ENCODE measurements around the gene MRO.
"Not testable (repeated sequence)": the region's sequence is repeated elsewhere in the genome, so short reads cannot be mapped to it uniquely, and the experiment has no call there.

The MRO gene

DNA sequence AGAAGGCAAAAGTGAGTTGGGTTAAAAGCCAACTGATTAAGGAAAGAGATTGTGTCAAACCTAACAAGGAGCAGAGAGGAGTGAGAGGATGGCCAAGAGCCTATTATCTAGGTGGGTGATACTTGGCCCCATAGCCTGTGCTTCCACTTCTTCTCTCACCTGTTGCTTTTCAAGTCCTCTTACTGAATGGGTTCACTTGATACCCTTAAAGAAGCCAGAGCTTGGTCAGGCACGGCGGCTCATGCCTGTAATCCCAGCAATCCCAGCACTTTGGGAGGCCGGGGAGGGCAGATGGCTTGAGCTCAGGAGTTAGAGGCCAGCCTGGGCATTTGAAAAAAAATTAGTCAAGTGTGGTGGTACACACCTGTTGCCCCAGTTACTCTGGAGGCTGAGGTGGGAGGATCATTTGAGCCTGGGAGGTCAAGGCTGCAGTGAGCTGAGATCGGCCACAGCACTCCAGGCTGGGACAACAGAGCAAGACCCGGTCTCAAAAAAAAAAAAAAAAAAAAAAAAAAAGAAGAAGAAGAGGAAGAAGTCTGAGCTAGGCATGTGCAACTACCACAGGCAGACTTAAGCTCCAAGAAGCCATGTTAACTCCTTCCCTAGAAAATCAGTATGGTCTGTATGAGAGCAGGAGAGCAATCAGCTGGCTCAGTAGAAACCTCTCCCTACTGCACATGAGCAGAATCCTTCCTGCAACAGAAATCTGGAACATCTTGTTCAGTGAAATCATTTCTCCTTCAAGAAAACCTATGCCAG is 30.7 kb upstream of the MRO start:
- no peaks in the 10 kb centered on the region for H3K9me3 ChIP-seq (ENCODE audit: control insufficient read depth, low read length)
- H3K9ac ChIP-seq (ENCODE audit: low read length), result no peak overlapping the region
- no peaks in the 10 kb centered on the region for H3K36me3 ChIP-seq (ENCODE audit: control insufficient read depth, insufficient read depth, low read length, severe bottlenecking)
- DNase-seq (ENCODE audit: low read depth), result no peak
- H3K27me3 ChIP-seq (replicated peaks; ENCODE audit: control insufficient read depth, insufficient read depth, low read length), result no peaks in the 10 kb centered on the region
- H3K4me3 ChIP-seq (ENCODE audit: low read length), result no peak overlapping the region
- H3K4me1 ChIP-seq (ENCODE audit: control insufficient read depth, insufficient read depth, low read length), result peaks cover 5% of the 10 kb centered on the region

GRCh38 chr18:50849419-50849821 is 29.6 kb upstream of the MRO start:
- Histone ChIP-seq H3K4me3 (ENCODE audit: low read length) (no peak overlapping the region), H3K36me3 (ENCODE audit: control insufficient read depth, insufficient read depth, low read length, severe bottlenecking) (no peaks in the 10 kb centered on the region), H3K9ac (ENCODE audit: low read length) (no peak overlapping the region), H3K4me1 (ENCODE audit: control insufficient read depth, insufficient read depth, low read length) (peaks cover 5% of the 10 kb centered on the region), H3K27me3 (replicated peaks; ENCODE audit: control insufficient read depth, insufficient read depth, low read length) (no peaks in the 10 kb centered on the region), H3K9me3 (ENCODE audit: control insufficient read depth, low read length) (no peaks in the 10 kb centered on the region)
- peak; percentile 33 for DNase-seq (ENCODE audit: low read depth)

- peaks cover 5% of the 10 kb centered on the region for H3K4me1 ChIP-seq (ENCODE audit: control insufficient read depth, insufficient read depth, low read length)
- H3K4me3 ChIP-seq (ENCODE audit: low read length), result no peak overlapping the region
- no peaks in the 10 kb centered on the region for H3K36me3 ChIP-seq (ENCODE audit: control insufficient read depth, insufficient read depth, low read length, severe bottlenecking)
- no peaks in the 10 kb centered on the region for H3K27me3 ChIP-seq (replicated peaks; ENCODE audit: control insufficient read depth, insufficient read depth, low read length)
- H3K9me3 ChIP-seq (ENCODE audit: control insufficient read depth, low read length), result no peaks in the 10 kb centered on the region
- H3K9ac ChIP-seq (ENCODE audit: low read length), result no peak overlapping the region
- DNase-seq (ENCODE audit: low read depth), result no peak
Observed at GRCh38 chr18:50848991-50849390, 29.2 kb upstream of the MRO start.

GRCh38 chr18:50848061-50848551 is 28.3 kb upstream of the MRO start:
- Histone ChIP-seq H3K4me3 (ENCODE audit: low read length) (no peak overlapping the region), H3K36me3 (ENCODE audit: control insufficient read depth, insufficient read depth, low read length, severe bottlenecking) (no peaks in the 10 kb centered on the region), H3K27me3 (replicated peaks; ENCODE audit: control insufficient read depth, insufficient read depth, low read length) (no peaks in the 10 kb centered on the region), H3K4me1 (ENCODE audit: control insufficient read depth, insufficient read depth, low read length) (no peaks in the 10 kb centered on the region), H3K9ac (ENCODE audit: low read length) (no peak overlapping the region), H3K9me3 (ENCODE audit: control insufficient read depth, low read length) (no peaks in the 10 kb centered on the region)
- no peak for DNase-seq (ENCODE audit: low read depth)

DNA sequence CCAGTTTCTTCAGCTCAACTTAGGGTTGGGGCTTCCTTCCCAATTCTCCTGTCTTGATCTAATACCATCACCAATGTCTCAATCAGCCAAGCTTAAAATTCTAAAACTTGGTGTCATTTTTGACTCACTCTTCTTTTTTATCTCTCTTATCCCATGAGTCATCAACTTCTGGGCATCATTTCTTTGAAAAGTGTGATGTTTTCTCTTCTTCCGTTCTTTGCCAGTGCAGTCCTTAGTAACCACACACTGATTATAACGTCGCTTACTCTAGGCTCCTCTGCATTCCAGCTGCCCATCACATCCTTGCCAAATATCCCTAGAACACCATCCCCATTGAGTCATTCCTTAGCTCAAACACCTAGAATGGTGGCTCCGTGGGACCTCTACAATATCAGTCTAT is 27.4 kb upstream of the MRO start:
- H3K36me3 ChIP-seq (ENCODE audit: control insufficient read depth, insufficient read depth, low read length, severe bottlenecking), result no peaks in the 10 kb centered on the region
- DNase-seq (ENCODE audit: low read depth), result no peak
- H3K27me3 ChIP-seq (replicated peaks; ENCODE audit: control insufficient read depth, insufficient read depth, low read length), result no peaks in the 10 kb centered on the region
- H3K4me1 ChIP-seq (ENCODE audit: control insufficient read depth, insufficient read depth, low read length), result no peaks in the 10 kb centered on the region
- no peak overlapping the region for H3K9ac ChIP-seq (ENCODE audit: low read length)
- H3K9me3 ChIP-seq (ENCODE audit: control insufficient read depth, low read length), result no peaks in the 10 kb centered on the region
- H3K4me3 ChIP-seq (ENCODE audit: low read length), result no peak overlapping the region

DNA sequence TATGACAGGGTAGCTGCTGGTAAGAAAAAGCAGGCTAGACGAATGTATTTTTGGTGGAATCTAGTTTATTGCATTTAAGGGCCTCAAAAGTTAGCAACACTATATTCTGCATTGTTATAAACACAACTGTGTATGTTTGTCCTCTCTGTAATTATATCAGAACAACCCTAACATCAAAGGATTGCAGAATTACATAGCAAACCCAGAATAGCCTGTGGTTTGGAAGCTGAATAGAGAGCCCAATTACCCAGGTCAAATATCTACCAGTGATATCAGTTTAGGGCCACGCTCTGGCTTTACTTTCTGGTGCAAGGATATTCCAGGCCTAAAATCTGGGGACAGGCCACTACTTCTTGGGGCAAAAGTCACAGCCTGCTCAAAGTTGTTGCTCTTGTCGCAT is 25.1 kb upstream of the MRO start:
- Histone ChIP-seq H3K27me3 (replicated peaks; ENCODE audit: control insufficient read depth, insufficient read depth, low read length) (peaks cover 10% of the 10 kb centered on the region), H3K4me3 (ENCODE audit: low read length) (no peak overlapping the region), H3K36me3 (ENCODE audit: control insufficient read depth, insufficient read depth, low read length, severe bottlenecking) (no peaks in the 10 kb centered on the region), H3K4me1 (ENCODE audit: control insufficient read depth, insufficient read depth, low read length) (no peaks in the 10 kb centered on the region), H3K9ac (ENCODE audit: low read length) (no peak overlapping the region), H3K9me3 (ENCODE audit: control insufficient read depth, low read length) (no peaks in the 10 kb centered on the region)
- DNase-seq (ENCODE audit: low read depth), result no peak

GRCh38 chr18:50844554-50844953 is 24.7 kb upstream of the MRO start:
- Histone ChIP-seq H3K27me3 (replicated peaks; ENCODE audit: control insufficient read depth, insufficient read depth, low read length) (peaks cover 13% of the 10 kb centered on the region), H3K4me3 (ENCODE audit: low read length) (no peak overlapping the region), H3K4me1 (ENCODE audit: control insufficient read depth, insufficient read depth, low read length) (no peaks in the 10 kb centered on the region), H3K9me3 (ENCODE audit: control insufficient read depth, low read length) (no peaks in the 10 kb centered on the region), H3K9ac (ENCODE audit: low read length) (no peak overlapping the region), H3K36me3 (ENCODE audit: control insufficient read depth, insufficient read depth, low read length, severe bottlenecking) (no peaks in the 10 kb centered on the region)
- no peak for DNase-seq (ENCODE audit: low read depth)

DNA sequence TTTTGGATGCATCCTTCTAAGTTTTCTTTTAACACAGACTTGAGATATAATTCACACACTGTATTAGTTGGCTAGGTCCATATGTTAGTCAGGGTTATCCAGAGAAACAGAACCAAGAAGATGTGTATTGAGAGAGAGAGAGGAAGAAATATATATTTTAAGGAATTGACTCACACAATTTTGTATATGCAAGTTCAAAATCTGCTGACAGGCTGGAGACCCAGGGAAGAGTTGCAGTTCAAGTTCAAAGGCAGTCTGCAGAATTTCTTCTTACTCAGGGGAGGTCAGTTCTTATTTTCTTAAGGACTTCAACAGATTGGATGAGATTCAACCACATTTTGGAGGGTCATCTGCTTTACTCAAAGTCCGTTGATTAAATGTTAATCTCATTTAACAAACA is 23.0 kb upstream of the MRO start:
- DNase-seq (ENCODE audit: low read depth), result no peak
- H3K4me1 ChIP-seq (ENCODE audit: control insufficient read depth, insufficient read depth, low read length), result no peaks in the 10 kb centered on the region
- H3K9me3 ChIP-seq (ENCODE audit: control insufficient read depth, low read length), result no peaks in the 10 kb centered on the region
- no peak overlapping the region for H3K4me3 ChIP-seq (ENCODE audit: low read length)
- H3K36me3 ChIP-seq (ENCODE audit: control insufficient read depth, insufficient read depth, low read length, severe bottlenecking), result no peaks in the 10 kb centered on the region
- peaks cover 14% of the 10 kb centered on the region for H3K27me3 ChIP-seq (replicated peaks; ENCODE audit: control insufficient read depth, insufficient read depth, low read length)
- H3K9ac ChIP-seq (ENCODE audit: low read length), result no peak overlapping the region

- Histone ChIP-seq H3K4me3 (ENCODE audit: low read length) (no peak overlapping the region), H3K27me3 (replicated peaks; ENCODE audit: control insufficient read depth, insufficient read depth, low read length) (peaks cover 14% of the 10 kb centered on the region), H3K36me3 (ENCODE audit: control insufficient read depth, insufficient read depth, low read length, severe bottlenecking) (no peaks in the 10 kb centered on the region), H3K4me1 (ENCODE audit: control insufficient read depth, insufficient read depth, low read length) (peaks cover 8% of the 10 kb centered on the region), H3K9me3 (ENCODE audit: control insufficient read depth, low read length) (no peaks in the 10 kb centered on the region), H3K9ac (ENCODE audit: low read length) (no peak overlapping the region)
- no peak for DNase-seq (ENCODE audit: low read depth)
Observed at GRCh38 chr18:50839996-50840395, 20.2 kb upstream of the MRO start.

DNA sequence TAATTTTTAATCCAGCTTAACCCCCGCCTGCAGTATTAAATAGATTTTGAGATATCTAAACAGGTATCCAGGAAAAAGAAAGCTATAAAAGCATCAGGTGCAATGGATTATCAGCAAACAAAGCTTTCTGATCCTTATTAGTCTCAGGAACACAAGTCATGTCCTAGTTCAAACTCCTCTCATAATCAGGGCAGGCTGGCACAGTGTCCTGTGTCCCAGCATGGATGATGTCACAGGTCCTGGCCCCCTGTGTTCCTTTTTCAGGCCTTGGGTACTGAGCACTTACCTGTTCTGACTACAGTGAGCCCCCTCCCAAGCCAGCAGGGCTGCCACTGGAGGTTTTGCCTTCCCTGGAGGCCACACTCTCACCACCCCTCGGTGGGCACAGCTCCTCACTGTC is 19.5 kb upstream of the MRO start:
- Histone ChIP-seq H3K9me3 (ENCODE audit: control insufficient read depth, low read length) (no peaks in the 10 kb centered on the region), H3K36me3 (ENCODE audit: control insufficient read depth, insufficient read depth, low read length, severe bottlenecking) (no peaks in the 10 kb centered on the region), H3K9ac (ENCODE audit: low read length) (no peak overlapping the region), H3K4me1 (ENCODE audit: control insufficient read depth, insufficient read depth, low read length) (peaks cover 8% of the 10 kb centered on the region), H3K4me3 (ENCODE audit: low read length) (no peak overlapping the region), H3K27me3 (replicated peaks; ENCODE audit: control insufficient read depth, insufficient read depth, low read length) (peaks cover 15% of the 10 kb centered on the region)
- DNase-seq (ENCODE audit: low read depth), result no peak

DNA sequence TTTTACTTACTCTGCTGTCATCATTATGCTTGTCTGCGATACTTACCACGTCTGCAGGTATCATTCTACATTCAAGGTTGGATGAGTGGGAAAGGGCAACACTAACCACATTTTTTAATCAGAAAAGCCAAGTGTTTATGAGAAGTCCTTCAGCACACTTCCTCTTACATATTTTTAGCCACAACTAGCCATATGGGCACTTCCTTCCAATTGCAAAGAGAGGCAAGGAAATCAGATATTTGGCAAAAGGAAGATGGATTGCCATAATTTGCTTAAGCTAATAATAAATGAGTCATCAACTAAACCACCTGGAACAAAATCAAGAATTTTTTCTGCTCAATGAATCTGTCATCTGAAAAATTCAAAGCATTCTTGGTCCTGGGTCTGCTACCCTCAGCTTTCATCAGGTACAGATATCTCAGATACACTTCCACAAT is 16.7 kb upstream of the MRO start:
- H3K27me3 ChIP-seq (replicated peaks; ENCODE audit: control insufficient read depth, insufficient read depth, low read length), result peaks cover 17% of the 10 kb centered on the region
- no peak overlapping the region for H3K9ac ChIP-seq (ENCODE audit: low read length)
- no peak for DNase-seq (ENCODE audit: low read depth)
- H3K9me3 ChIP-seq (ENCODE audit: control insufficient read depth, low read length), result no peaks in the 10 kb centered on the region
- H3K4me1 ChIP-seq (ENCODE audit: control insufficient read depth, insufficient read depth, low read length), result peaks cover 8% of the 10 kb centered on the region
- no peak overlapping the region for H3K4me3 ChIP-seq (ENCODE audit: low read length)
- H3K36me3 ChIP-seq (ENCODE audit: control insufficient read depth, insufficient read depth, low read length, severe bottlenecking), result no peaks in the 10 kb centered on the region

DNA sequence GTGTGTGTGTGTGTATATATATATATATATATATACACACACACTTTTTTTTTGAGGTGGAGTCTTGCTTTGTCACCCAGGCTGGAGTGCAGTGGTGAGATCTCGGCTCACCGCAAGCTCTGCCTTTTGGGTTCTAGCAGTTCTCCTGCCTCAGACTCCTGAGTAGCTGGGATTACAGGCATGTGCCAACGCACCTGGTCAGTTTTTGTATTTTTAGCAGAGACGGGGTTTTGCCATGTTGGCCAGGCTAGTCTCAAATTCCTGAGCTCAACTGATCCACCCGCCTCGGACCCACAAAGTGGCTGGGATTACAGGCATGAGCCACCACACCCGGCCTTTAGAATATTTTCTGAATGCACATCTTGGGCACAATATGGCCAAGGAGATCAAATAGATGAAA is 13.7 kb upstream of the MRO start:
- not testable (repeated sequence) for H3K9me3 ChIP-seq (ENCODE audit: control insufficient read depth, low read length); H3K27me3 ChIP-seq (replicated peaks; ENCODE audit: control insufficient read depth, insufficient read depth, low read length); H3K36me3 ChIP-seq (ENCODE audit: control insufficient read depth, insufficient read depth, low read length, severe bottlenecking); H3K4me3 ChIP-seq (ENCODE audit: low read length); H3K4me1 ChIP-seq (ENCODE audit: control insufficient read depth, insufficient read depth, low read length); H3K9ac ChIP-seq (ENCODE audit: low read length); DNase-seq (ENCODE audit: low read depth)

Data from adipocyte (in vitro differentiated cells).